A549 (cell line): ENCODE results near the gene ATXN2L. TPM values are rescaled to one million over a fixed set of nuclear protein-coding genes. Genes with fewer than 3 reads are reported as not detected.

Source experiments
- ATAC-seq, 2 experiments: fragments of 200-7000 bp in 1 of 2; fragments of >200 bp in 1 of 2; cut with Nextera tagmentation in 1 of 2; cut with Tn5 transposase in 1 of 2; 3 replicates each; pipeline versions ENCODE4 v1.8.0 to v1.9.1; 2018 to 2020; ENCODE audit warnings: mild to moderate bottlenecking in 1 of 2, moderate library complexity in 1 of 2
- CTCF ChIA-PET: fragments of 300-600 bp; sonication (Branson Sonifier 250); formaldehyde crosslinking; extraction: SDS; loops from one replicate; lab custom pipeline; 2021; ENCODE audit warnings: antibody characterized with exemption, inconsistent platforms; lab: Yijun Ruan, JAX
- POLR2A ChIA-PET: fragments of 350-600 bp; formaldehyde crosslinking; extraction: SDS; loops from one replicate; lab custom pipeline; 2021; ENCODE audit warnings: antibody characterized with exemption, inconsistent platforms; lab: Yijun Ruan, JAX
- DNase-seq, 2 experiments: peaks; one replicate each; pipeline versions ENCODE4 v3.0.0 to v3.0.0-alpha.2; 2011 to 2016; ENCODE audit warnings: low read depth in 1 of 2, low spot score in 1 of 2
- FAIRE-seq: peaks from 2 replicates; lab custom pipeline; 2011; peaks lifted over from hg19 to GRCh38; lab: Jason Lieb, UNC
- H3K27ac ChIP-seq, 2 experiments: fragments of >200 bp; sonication (Bioruptor Twin); formaldehyde crosslinking; 3 replicates each; pipeline ENCODE4 v1.5.1; 2016 to 2017
- H3K4me1 ChIP-seq: fragments of >200 bp; sonication (Bioruptor Twin); formaldehyde crosslinking; 3 replicates; pipeline ENCODE4 v1.6.1; 2016
- H3K4me2 ChIP-seq: fragments of >200 bp; sonication (Bioruptor Twin); formaldehyde crosslinking; 3 replicates; pipeline ENCODE4 v1.6.1; 2016
- H3K4me3 ChIP-seq: fragments of >200 bp; sonication (Bioruptor Twin); formaldehyde crosslinking; 3 replicates; pipeline ENCODE4 v1.5.1; 2016
- H3K9me3 ChIP-seq: fragments of >200 bp; sonication (Bioruptor Twin); formaldehyde crosslinking; 3 replicates; pipeline ENCODE4 v1.6.1; 2016
- BHLHE40 ChIP-seq: IDR thresholded peaks from 2 replicates; pipeline ENCODE4 v1.6.1; 2012; ENCODE audit warnings: low read depth, low read length, inconsistent platforms
- CBX8 ChIP-seq: fragments of 200-600 bp; sonication (generic); IDR thresholded peaks from 2 replicates; pipeline ENCODE4 v1.6.1; 2016
- CEBPB ChIP-seq, 2 experiments: fragments of >200 bp in 1 of 2; sonication (Bioruptor Twin) in 1 of 2; formaldehyde crosslinking in 1 of 2; IDR thresholded peaks; 2 replicates each; pipeline ENCODE4 v1.6.1; 2012 to 2016
- EHF ChIP-seq: fragments of 250-450 bp; sonication (Bioruptor Pico); IDR thresholded peaks from 2 replicates; pipeline ENCODE4 v1.5.0; 2020; ENCODE audit warnings: mild to moderate bottlenecking
- EHMT2 ChIP-seq: fragments of 200-600 bp; sonication (generic); IDR thresholded peaks from 2 replicates; pipeline ENCODE4 v1.6.1; 2016; ENCODE audit warnings: antibody characterized with exemption, low read depth, mild to moderate bottlenecking, moderate library complexity
- HMGXB4 ChIP-seq: fragments of 250-450 bp; sonication (Bioruptor Pico); IDR thresholded peaks from 2 replicates; pipeline ENCODE4 v1.5.0; 2021; ENCODE audit warnings: mild to moderate bottlenecking, moderate library complexity, borderline replicate concordance
- HOXA7 ChIP-seq: fragments of 250-450 bp; sonication (Bioruptor Pico); IDR thresholded peaks from 2 replicates; pipeline ENCODE4 v1.5.0; 2020; ENCODE audit warnings: mild to moderate bottlenecking, moderate library complexity
- POLR2A ChIP-seq: IDR thresholded peaks from 2 replicates; pipeline ENCODE4 v1.6.1; 2012; ENCODE audit warnings: mild to moderate bottlenecking, low read length
- TFCP2L1 ChIP-seq: fragments of 250-450 bp; sonication (Bioruptor Pico); IDR thresholded peaks from 2 replicates; pipeline ENCODE4 v1.5.0; 2021; ENCODE audit warnings: mild to moderate bottlenecking
- ZFP36 ChIP-seq: fragments of 450-650 bp; IDR thresholded peaks from 2 replicates; pipeline ENCODE4 v1.6.1; 2014; ENCODE audit warnings: borderline replicate concordance; ENCODE audit not compliant: partially characterized antibody
- WGBS: methylation state at CpG from one replicate; pipeline ENCODE4 v1.1.6; 2017; ENCODE audit errors: missing lambda C conversion rate; 5-methylcytosine and 5-hydroxymethylcytosine counted together
- polyA plus RNA-seq, 4 experiments: library from polyadenylated mRNA; depleted of rRNA in 3 of 4; stranded (reverse); fragments of >200 nt; fragmentation: RNase III in 1 of 4; extraction: RNeasy Plus Mini Kit Qiagen cat#74134 plus additional on column Dnase treatment in 1 of 4; gene quantifications; 2 replicates in 3 of 4; 3 replicates in 1 of 4; pipeline ENCODE4 v1.2.3, GENCODE V29; 2011 to 2017
- small RNA-seq, 6 experiments: library from RNA; depleted of rRNA; stranded (forward); fragments of <200 nt; gene quantifications; one replicate each; pipeline ENCODE3, GENCODE V24; 2012
- TF ChIP-seq, protein P1 (sequence below): fragments of 450-650 bp; IDR thresholded peaks from 2 replicates; pipeline ENCODE4 v1.6.1; 2014; ENCODE audit warnings: antibody characterized with exemption
- TF ChIP-seq, protein P2 (sequence below): fragments of 150-350 bp; IDR thresholded peaks from 2 replicates; pipeline ENCODE4 v1.6.1; 2014; ENCODE audit warnings: low read depth, mild to moderate bottlenecking, low read length
- TF ChIP-seq, protein P3 (sequence below): IDR thresholded peaks from 2 replicates; pipeline ENCODE4 v1.6.1; 2012

The ATXN2L gene
- polyA plus RNA-seq, 2 of the 4 experiments (the other 2 are of a cell fraction) = 28.4 to 135 TPM

DNA sequence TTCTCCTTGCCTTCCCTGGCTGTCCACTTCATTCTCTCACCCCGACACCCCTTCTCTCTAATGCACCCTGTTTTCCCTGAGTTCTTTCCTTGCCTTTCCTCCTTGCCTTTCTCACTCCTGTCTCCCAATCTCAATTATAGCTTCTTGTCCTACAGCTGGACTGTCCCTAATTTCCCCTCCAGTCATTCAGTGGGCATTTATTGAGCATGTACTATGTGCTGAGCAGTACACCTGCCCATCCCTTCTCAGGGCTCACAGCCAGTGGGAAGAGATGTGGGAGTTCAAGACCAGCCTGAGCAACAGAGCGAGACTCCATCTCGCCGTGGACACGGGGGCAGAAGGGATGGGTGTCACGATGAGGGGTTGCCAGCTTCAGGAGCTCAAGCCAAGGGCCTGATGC is 61.2 kb downstream of the ATXN2L start:
- POLR2A ChIA-PET = no interaction called here
- TF ChIP-seq, protein P1, sequence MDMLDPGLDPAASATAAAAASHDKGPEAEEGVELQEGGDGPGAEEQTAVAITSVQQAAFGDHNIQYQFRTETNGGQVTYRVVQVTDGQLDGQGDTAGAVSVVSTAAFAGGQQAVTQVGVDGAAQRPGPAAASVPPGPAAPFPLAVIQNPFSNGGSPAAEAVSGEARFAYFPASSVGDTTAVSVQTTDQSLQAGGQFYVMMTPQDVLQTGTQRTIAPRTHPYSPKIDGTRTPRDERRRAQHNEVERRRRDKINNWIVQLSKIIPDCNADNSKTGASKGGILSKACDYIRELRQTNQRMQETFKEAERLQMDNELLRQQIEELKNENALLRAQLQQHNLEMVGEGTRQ = no peak
- TF ChIP-seq HOXA7 (CRISPR knock-in tag) (no peak), ZFP36 (no peak), EHMT2 (no peak), BHLHE40 (no peak), TFCP2L1 (no peak), CEBPB (IDR thresholded peaks at IDR 0.05) (no peak), POLR2A (no peak), EHF (CRISPR knock-in tag) (no peak), CBX8 (no peak), HMGXB4 (CRISPR knock-in tag) (no peak)
- TF ChIP-seq, protein P2, sequence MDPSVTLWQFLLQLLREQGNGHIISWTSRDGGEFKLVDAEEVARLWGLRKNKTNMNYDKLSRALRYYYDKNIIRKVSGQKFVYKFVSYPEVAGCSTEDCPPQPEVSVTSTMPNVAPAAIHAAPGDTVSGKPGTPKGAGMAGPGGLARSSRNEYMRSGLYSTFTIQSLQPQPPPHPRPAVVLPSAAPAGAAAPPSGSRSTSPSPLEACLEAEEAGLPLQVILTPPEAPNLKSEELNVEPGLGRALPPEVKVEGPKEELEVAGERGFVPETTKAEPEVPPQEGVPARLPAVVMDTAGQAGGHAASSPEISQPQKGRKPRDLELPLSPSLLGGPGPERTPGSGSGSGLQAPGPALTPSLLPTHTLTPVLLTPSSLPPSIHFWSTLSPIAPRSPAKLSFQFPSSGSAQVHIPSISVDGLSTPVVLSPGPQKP = no peak
- TF ChIP-seq, protein P3, sequence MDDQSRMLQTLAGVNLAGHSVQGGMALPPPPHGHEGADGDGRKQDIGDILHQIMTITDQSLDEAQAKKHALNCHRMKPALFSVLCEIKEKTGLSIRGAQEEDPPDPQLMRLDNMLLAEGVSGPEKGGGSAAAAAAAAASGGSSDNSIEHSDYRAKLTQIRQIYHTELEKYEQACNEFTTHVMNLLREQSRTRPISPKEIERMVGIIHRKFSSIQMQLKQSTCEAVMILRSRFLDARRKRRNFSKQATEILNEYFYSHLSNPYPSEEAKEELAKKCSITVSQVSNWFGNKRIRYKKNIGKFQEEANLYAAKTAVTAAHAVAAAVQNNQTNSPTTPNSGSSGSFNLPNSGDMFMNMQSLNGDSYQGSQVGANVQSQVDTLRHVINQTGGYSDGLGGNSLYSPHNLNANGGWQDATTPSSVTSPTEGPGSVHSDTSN = no peak
- TF ChIP-seq, all 56 proteins: peak for 0
- peaks cover 7% of the 10 kb centered on the region; the same call in 1 of the 3 replicates for H3K4me1 ChIP-seq
- FAIRE-seq (no peak), ATAC-seq (no peak), DNase-seq (no peak)
- no peak overlapping the region for H3K27ac ChIP-seq
- 76% methylated on average over 6 of the region's 6 CpGs for WGBS
- CTCF ChIA-PET = interaction anchor here (2.3 to 2.9 kb wide), 2 partner anchors 9 to 61 kb away, joined by 8 to 11 read pairs; no protein-coding TSS in a partner anchor
- no peak overlapping the region for H3K4me3 ChIP-seq
- no peaks in the 10 kb centered on the region for H3K9me3 ChIP-seq
- no peak overlapping the region for H3K4me2 ChIP-seq

Small RNA genes within 50 kb of the gene (small RNA-seq; reads per million reads assigned to genes)
- gene RF00416 = 0 reads per million in 6 experiments

Other genes with a start within 250 kb of the ATXN2L start
- 0.06 and 0.17 TPM in 2 replicates for gene SULT1A2, start 225.9 kb upstream of the ATXN2L start, polyA plus RNA-seq (2011; rRNA removed)
- gene SULT1A2, start 225.9 kb upstream of the ATXN2L start, polyA plus RNA-seq (2017; fragmentation: RNase III; extraction: RNeasy Plus Mini Kit Qiagen cat#74134 plus additional on column Dnase treatment) = 0.09 to 0.18 TPM in 2 of 3 replicates, not detected in the other
- gene SULT1A1, start 213.0 kb upstream of the ATXN2L start, polyA plus RNA-seq (2011; rRNA removed) = 2.5 and 3.5 TPM in 2 replicates
- 4.0 to 5.2 TPM (median 4.8 TPM) in 3 replicates for gene SULT1A1, start 213.0 kb upstream of the ATXN2L start, polyA plus RNA-seq (2017; fragmentation: RNase III; extraction: RNeasy Plus Mini Kit Qiagen cat#74134 plus additional on column Dnase treatment)
- 0.87 and 0.98 TPM in 2 replicates for gene NPIPB8, start 184.9 kb upstream of the ATXN2L start, polyA plus RNA-seq (2011; rRNA removed)
- gene NPIPB8, start 184.9 kb upstream of the ATXN2L start, polyA plus RNA-seq (2017; fragmentation: RNase III; extraction: RNeasy Plus Mini Kit Qiagen cat#74134 plus additional on column Dnase treatment) = 0.30 to 1.0 TPM (median 0.74 TPM) in 3 replicates
- 195 and 326 TPM in 2 replicates for gene EIF3C, start 111.5 kb upstream of the ATXN2L start, polyA plus RNA-seq (2011; rRNA removed)
- gene EIF3C, start 111.5 kb upstream of the ATXN2L start, polyA plus RNA-seq (2017; fragmentation: RNase III; extraction: RNeasy Plus Mini Kit Qiagen cat#74134 plus additional on column Dnase treatment) = 164 to 225 TPM (median 191 TPM) in 3 replicates
- 4.6 and 4.9 TPM in 2 replicates for gene NPIPB9, start 71.2 kb upstream of the ATXN2L start, polyA plus RNA-seq (2011; rRNA removed)
- 1.7 to 2.5 TPM (median 2.1 TPM) in 3 replicates for gene NPIPB9, start 71.2 kb upstream of the ATXN2L start, polyA plus RNA-seq (2017; fragmentation: RNase III; extraction: RNeasy Plus Mini Kit Qiagen cat#74134 plus additional on column Dnase treatment)
- 139 and 159 TPM in 2 replicates for gene TUFM, start 23.3 kb downstream of the ATXN2L start, polyA plus RNA-seq (2011; rRNA removed)
- gene TUFM, start 23.3 kb downstream of the ATXN2L start, polyA plus RNA-seq (2017; fragmentation: RNase III; extraction: RNeasy Plus Mini Kit Qiagen cat#74134 plus additional on column Dnase treatment) = 252 to 267 TPM (median 260 TPM) in 3 replicates
- 10.7 and 12.3 TPM in 2 replicates for gene SH2B1, start 40.8 kb downstream of the ATXN2L start, polyA plus RNA-seq (2011; rRNA removed)
- gene SH2B1, start 40.8 kb downstream of the ATXN2L start, polyA plus RNA-seq (2017; fragmentation: RNase III; extraction: RNeasy Plus Mini Kit Qiagen cat#74134 plus additional on column Dnase treatment) = 25.9 to 31.0 TPM (median 26.7 TPM) in 3 replicates
- gene ATP2A1, start 55.5 kb downstream of the ATXN2L start, polyA plus RNA-seq (2011; rRNA removed) = 0.96 and 1.1 TPM in 2 replicates
- gene ATP2A1, start 55.5 kb downstream of the ATXN2L start, polyA plus RNA-seq (2017; fragmentation: RNase III; extraction: RNeasy Plus Mini Kit Qiagen cat#74134 plus additional on column Dnase treatment) = 1.5 to 5.2 TPM (median 2.3 TPM) in 3 replicates
- 5.4 and 6.0 TPM in 2 replicates for gene RABEP2, start 102.2 kb downstream of the ATXN2L start, polyA plus RNA-seq (2011; rRNA removed)
- 13.7 to 15.6 TPM (median 14.5 TPM) in 3 replicates for gene RABEP2, start 102.2 kb downstream of the ATXN2L start, polyA plus RNA-seq (2017; fragmentation: RNase III; extraction: RNeasy Plus Mini Kit Qiagen cat#74134 plus additional on column Dnase treatment)
- gene CD19, start 109.0 kb downstream of the ATXN2L start, polyA plus RNA-seq (2011; rRNA removed) = not detected in 2 replicates
- not detected in 3 replicates for gene CD19, start 109.0 kb downstream of the ATXN2L start, polyA plus RNA-seq (2017; fragmentation: RNase III; extraction: RNeasy Plus Mini Kit Qiagen cat#74134 plus additional on column Dnase treatment)
- 32.2 and 35.7 TPM in 2 replicates for gene NFATC2IP, start 127.9 kb downstream of the ATXN2L start, polyA plus RNA-seq (2011; rRNA removed)
- 29.7 to 31.4 TPM (median 30.3 TPM) in 3 replicates for gene NFATC2IP, start 127.9 kb downstream of the ATXN2L start, polyA plus RNA-seq (2017; fragmentation: RNase III; extraction: RNeasy Plus Mini Kit Qiagen cat#74134 plus additional on column Dnase treatment)
- gene SPNS1, start 151.8 kb downstream of the ATXN2L start, polyA plus RNA-seq (2011; rRNA removed) = 16.9 and 27.0 TPM in 2 replicates
- 29.6 to 35.4 TPM (median 35.1 TPM) in 3 replicates for gene SPNS1, start 151.8 kb downstream of the ATXN2L start, polyA plus RNA-seq (2017; fragmentation: RNase III; extraction: RNeasy Plus Mini Kit Qiagen cat#74134 plus additional on column Dnase treatment)
- gene LAT, start 162.1 kb downstream of the ATXN2L start, polyA plus RNA-seq (2011; rRNA removed) = 0.85 and 0.98 TPM in 2 replicates
- gene LAT, start 162.1 kb downstream of the ATXN2L start, polyA plus RNA-seq (2017; fragmentation: RNase III; extraction: RNeasy Plus Mini Kit Qiagen cat#74134 plus additional on column Dnase treatment) = 2.2 to 3.4 TPM (median 3.3 TPM) in 3 replicates